CD4-positive, CD25-positive, alpha-beta regulatory T cell (primary cell): ENCODE measurements around the gene ODC1. TPM values are rescaled to one million over a fixed set of nuclear protein-coding genes. Genes with fewer than 3 reads are reported as not detected.
"Not testable (repeated sequence)": the region's sequence is repeated elsewhere in the genome, so short reads cannot be mapped to it uniquely, and the experiment has no call there.

Experiments
- ATAC-seq, 2 donors: fragments of 150-1000 bp; cut with Tn5 transposase; one replicate each; pipeline ENCODE4 v1.10.0; 2021; ENCODE audit warnings: low read depth in 2 of 2, moderate number of reproducible peaks in 2 of 2, moderate library complexity in 1 of 2
- DNase-seq, 3 donors: peaks; one replicate each; pipeline versions ENCODE4 v3.0.0 to v3.0.0-alpha.2; 2012 to 2022; ENCODE audit warnings: mixed read lengths in 1 of 3
- H3K27ac ChIP-seq: one replicate; pipeline ENCODE4 v1.7.0; 2013; ENCODE audit warnings: mild to moderate bottlenecking, low read length; ENCODE audit not compliant: insufficient read depth, poor library complexity, severe bottlenecking
- H3K27me3 ChIP-seq: one replicate; pipeline ENCODE4 v1.7.0; 2013; ENCODE audit warnings: low read length; ENCODE audit not compliant: control insufficient read depth, insufficient read depth
- H3K36me3 ChIP-seq: one replicate; pipeline ENCODE4 v1.7.0; 2013; ENCODE audit warnings: mild to moderate bottlenecking, low read length, moderate library complexity; ENCODE audit not compliant: control insufficient read depth, insufficient read depth
- H3K4me1 ChIP-seq: 2 replicates; pipeline ENCODE4 v1.7.0; 2013; ENCODE audit warnings: mild to moderate bottlenecking, low read length; ENCODE audit not compliant: insufficient read depth, control insufficient read depth, poor library complexity, severe bottlenecking
- H3K4me3 ChIP-seq: one replicate; pipeline ENCODE4 v1.7.0; 2013; ENCODE audit warnings: low read depth, mild to moderate bottlenecking, low read length, moderate library complexity
- H3K9me3 ChIP-seq, 2 experiments: 1 replicate in 1 of 2; 2 replicates in 1 of 2; pipeline ENCODE4 v1.7.0; 2013; ENCODE audit warnings: low read length in 2 of 2, mild to moderate bottlenecking in 1 of 2, moderate library complexity in 1 of 2; ENCODE audit not compliant: control insufficient read depth in 2 of 2
- H3K27ac Mint-ChIP-seq, 3 donors: one replicate each; pipeline ENCODE4 v1.8.0; 2020 to 2022; ENCODE audit warnings: mild to moderate bottlenecking in 3 of 3, mixed read lengths in 3 of 3, moderate library complexity in 2 of 3
- H3K27me3 Mint-ChIP-seq: one replicate; pipeline ENCODE4 v1.8.0; 2022; ENCODE audit warnings: mild to moderate bottlenecking, mixed read lengths
- H3K36me3 Mint-ChIP-seq: one replicate; pipeline ENCODE4 v1.8.0; 2020; ENCODE audit warnings: mixed read lengths
- H3K4me1 Mint-ChIP-seq, 4 donors: one replicate each; pipeline ENCODE4 v1.8.0; 2020 to 2022; ENCODE audit warnings: mixed read lengths in 4 of 4, mild to moderate bottlenecking in 1 of 4
- H3K4me3 Mint-ChIP-seq, 4 donors: one replicate each; pipeline ENCODE4 v1.8.0; 2020 to 2022; ENCODE audit warnings: mild to moderate bottlenecking in 4 of 4, mixed read lengths in 4 of 4, moderate library complexity in 3 of 4
- H3K9me3 Mint-ChIP-seq, 7 donors: one replicate each; pipeline ENCODE4 v1.8.0; 2020 to 2022; ENCODE audit warnings: mixed read lengths in 7 of 7, mild to moderate bottlenecking in 3 of 7, moderate library complexity in 2 of 7
- polyA plus RNA-seq, 4 donors: library from polyadenylated mRNA; unstranded; fragments of 300-500 nt; fragmentation: Illumina TruSeq; gene quantifications; one replicate each; pipeline ENCODE4 v1.2.3, GENCODE V29; 2021
- total RNA-seq: library from RNA; stranded (reverse); gene quantifications from one replicate; pipeline ENCODE4 v1.2.3, GENCODE V29; 2022

The ODC1 gene
- total and polyA plus RNA-seq, 5 donors from 2014 or later = 74.1 to 113 (median 102) TPM

- ATAC-seq (no peak), DNase-seq (no peak)
- Histone ChIP-seq H3K4me3 (no peak overlapping the region), H3K27me3 (no peaks in the 10 kb centered on the region), H3K27ac (no peak overlapping the region), H3K36me3 (no peaks in the 10 kb centered on the region), H3K9me3 (no peaks in the 10 kb centered on the region), H3K4me1 (peaks cover 35% of the 10 kb centered on the region)
- no peaks in the 10 kb centered on the region for H3K27me3 Mint-ChIP-seq
- H3K4me1 Mint-ChIP-seq = peaks cover 4 to 50% (median 28%) of the 10 kb centered on the region in 4 donors
- no peaks in the 10 kb centered on the region for H3K9me3 Mint-ChIP-seq
- H3K36me3 Mint-ChIP-seq = no peaks in the 10 kb centered on the region
- H3K27ac Mint-ChIP-seq = peak overlapping the region in 2 of 3 donors; percentile 71 to 86
- H3K4me3 Mint-ChIP-seq = peak overlapping the region; percentile 83 to 88 (median 84)
Observed at GRCh38 chr2:10449838-10450691, 1.9 kb upstream of the ODC1 start.

DNA sequence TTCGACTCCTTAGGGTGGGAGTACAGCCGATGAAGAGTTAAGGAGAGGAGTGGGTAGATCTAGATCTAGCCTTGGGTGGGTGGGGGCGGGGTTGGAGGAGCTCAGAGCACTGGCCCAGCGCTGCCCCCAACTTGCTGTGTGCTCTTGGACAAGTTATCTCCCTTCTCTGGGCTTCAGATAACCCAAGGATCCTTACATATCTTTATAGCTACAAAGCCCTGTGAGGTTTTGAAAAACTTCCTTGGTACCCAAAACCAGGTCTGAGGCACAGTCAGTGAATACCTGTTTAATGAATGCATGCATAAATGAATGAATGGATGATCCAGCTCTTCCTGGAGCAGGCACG, 1.3 kb upstream of the ODC1 start:
- Mint-ChIP-seq H3K9me3 (no peaks in the 10 kb centered on the region), H3K36me3 (peaks cover 5% of the 10 kb centered on the region), H3K4me1 (peaks cover 4 to 56% (median 33%) of the 10 kb centered on the region in 4 donors), H3K27ac (peak overlapping the region; percentile 86 to 97 (median 92)), H3K27me3 (no peaks in the 10 kb centered on the region), H3K4me3 (peak overlapping the region; percentile 83 to 88 (median 84))
- Histone ChIP-seq H3K27ac (peak overlapping the region; percentile 96), H3K36me3 (peaks cover 3% of the 10 kb centered on the region), H3K4me1 (peaks cover 35% of the 10 kb centered on the region), H3K27me3 (no peaks in the 10 kb centered on the region), H3K9me3 (no peaks in the 10 kb centered on the region), H3K4me3 (peak overlapping the region; percentile 65)
- ATAC-seq (no peak), DNase-seq (no peak)

DNA sequence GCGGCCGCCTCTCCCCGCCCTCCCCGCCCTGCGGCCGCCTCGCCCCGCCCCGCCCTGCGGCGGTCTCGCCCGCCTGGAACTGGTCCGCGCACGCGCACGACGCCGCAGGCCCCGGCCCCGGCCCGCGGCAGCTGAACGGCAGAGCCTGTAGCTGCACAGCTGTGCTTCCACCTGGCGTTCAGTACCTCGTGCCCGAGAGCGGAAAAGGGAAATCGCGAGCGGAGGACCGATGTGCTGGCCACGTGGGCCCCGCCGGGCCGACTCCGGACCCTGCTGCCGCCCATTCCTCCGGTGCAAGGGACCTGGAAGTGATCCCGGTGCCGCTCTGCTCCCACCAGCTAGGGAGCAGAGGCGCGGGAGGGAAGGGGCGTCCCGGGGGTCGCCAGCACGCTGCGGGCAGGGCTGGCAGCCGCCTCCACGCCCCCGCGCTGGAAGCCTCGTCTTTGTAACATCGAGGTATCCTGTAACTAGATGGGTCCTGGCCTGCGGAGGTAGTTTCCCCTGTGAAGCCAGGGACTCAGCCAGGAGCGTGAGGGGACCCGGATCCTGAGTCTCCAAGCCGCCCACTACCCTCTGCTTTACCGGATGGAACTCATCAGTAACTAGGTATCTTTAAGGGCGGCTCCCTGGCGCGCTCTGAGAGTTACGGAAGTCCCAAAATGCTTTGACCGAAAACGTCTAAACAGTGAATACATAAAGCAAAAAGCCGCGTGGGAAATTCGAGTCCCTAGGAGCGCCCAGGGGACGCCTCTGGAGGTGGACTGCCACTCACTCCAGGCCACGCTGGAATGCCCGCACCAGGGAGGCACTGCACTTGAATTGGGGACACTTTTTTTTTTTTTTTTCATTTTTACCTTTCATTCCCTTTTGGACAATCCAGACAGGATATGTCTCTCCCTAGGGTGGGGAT, 704 bp upstream of the ODC1 start:
- H3K27me3 ChIP-seq = no peaks in the 10 kb centered on the region
- peaks cover 7% of the 10 kb centered on the region for H3K36me3 Mint-ChIP-seq
- H3K27ac Mint-ChIP-seq = peak overlapping the region; percentile 86 to 97 (median 92)
- peak; percentile 69 to 71 for ATAC-seq
- no peaks in the 10 kb centered on the region for H3K9me3 ChIP-seq
- H3K27ac ChIP-seq = peak overlapping the region; percentile 96
- H3K27me3 Mint-ChIP-seq = no peaks in the 10 kb centered on the region
- H3K36me3 ChIP-seq = peaks cover 9% of the 10 kb centered on the region
- DNase-seq = peak; percentile 87 to 96 (median 94)
- H3K4me1 ChIP-seq = peaks cover 35% of the 10 kb centered on the region
- H3K4me3 Mint-ChIP-seq = peak overlapping the region; percentile 83 to 88 (median 84)
- no peaks in the 10 kb centered on the region for H3K9me3 Mint-ChIP-seq
- H3K4me1 Mint-ChIP-seq = peaks cover 4 to 57% (median 35%) of the 10 kb centered on the region in 4 donors
- peak overlapping the region; percentile 65 for H3K4me3 ChIP-seq

GRCh38 chr2:10447300-10447894, 730 bp downstream of the ODC1 start:
- Mint-ChIP-seq H3K27ac (peak overlapping the region; percentile 51 to 91 (median 77)), H3K4me3 (peak overlapping the region; percentile 84 to 95 (median 89)), H3K9me3 (no peaks in the 10 kb centered on the region), H3K27me3 (no peaks in the 10 kb centered on the region), H3K36me3 (peaks cover 16% of the 10 kb centered on the region), H3K4me1 (peaks cover 4 to 56% (median 38%) of the 10 kb centered on the region in 4 donors)
- ATAC-seq = peak in 1 of 2 donors; percentile 1
- Histone ChIP-seq H3K36me3 (peaks cover 24% of the 10 kb centered on the region), H3K4me1 (peaks cover 35% of the 10 kb centered on the region), H3K27me3 (no peaks in the 10 kb centered on the region), H3K9me3 (no peaks in the 10 kb centered on the region), H3K27ac (peak overlapping the region; percentile 88), H3K4me3 (peak overlapping the region; percentile 85)
- DNase-seq = peak in 2 of 3 donors; percentile 48 to 76

- H3K27me3 ChIP-seq = no peaks in the 10 kb centered on the region
- ATAC-seq (no peak), DNase-seq (no peak)
- H3K27ac ChIP-seq = peak overlapping the region; percentile 88
- peaks cover 35% of the 10 kb centered on the region for H3K4me1 ChIP-seq
- H3K9me3 ChIP-seq = no peaks in the 10 kb centered on the region
- Mint-ChIP-seq H3K4me3 (peak overlapping the region; percentile 84 to 95 (median 89)), H3K27ac (peak overlapping the region in 2 of 3 donors; percentile 26 to 51), H3K4me1 (peaks cover 4 to 56% (median 41%) of the 10 kb centered on the region in 4 donors), H3K27me3 (no peaks in the 10 kb centered on the region), H3K36me3 (peaks cover 24% of the 10 kb centered on the region), H3K9me3 (no peaks in the 10 kb centered on the region)
- H3K4me3 ChIP-seq = peak overlapping the region; percentile 85
- peaks cover 31% of the 10 kb centered on the region for H3K36me3 ChIP-seq
Observed at GRCh38 chr2:10446631-10447030, 1.5 kb downstream of the ODC1 start.

DNA sequence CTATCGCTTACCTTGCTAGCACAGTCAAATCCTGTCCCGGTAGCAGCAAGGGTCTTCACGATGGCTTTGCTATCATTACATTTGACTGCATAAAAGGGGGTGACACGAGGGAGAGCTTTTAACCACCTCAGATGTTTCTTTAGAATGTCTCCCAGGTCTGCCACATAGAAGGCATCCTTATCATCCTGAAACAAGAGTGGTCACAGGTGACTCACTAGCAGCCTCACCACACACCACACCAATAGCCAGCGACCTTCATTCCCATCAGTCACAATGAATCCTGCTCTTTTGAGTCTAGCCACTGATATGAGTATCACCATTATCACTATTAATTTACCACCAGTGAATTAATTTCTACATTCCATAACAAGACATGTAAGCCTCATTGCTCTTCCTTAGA, 3.7 kb downstream of the ODC1 start:
- Mint-ChIP-seq H3K4me3 (peak overlapping the region in 3 of 4 donors; percentile 2 to 84 (median 23)), H3K27ac (peak overlapping the region in 1 of 3 donors; percentile 84), H3K27me3 (no peaks in the 10 kb centered on the region), H3K36me3 (peaks cover 30% of the 10 kb centered on the region), H3K4me1 (peaks cover 4 to 41% (median 33%) of the 10 kb centered on the region in 4 donors), H3K9me3 (no peaks in the 10 kb centered on the region)
- Histone ChIP-seq H3K27ac (peak overlapping the region; percentile 41), H3K27me3 (no peaks in the 10 kb centered on the region), H3K36me3 (peaks cover 53% of the 10 kb centered on the region), H3K9me3 (no peaks in the 10 kb centered on the region), H3K4me3 (no peak overlapping the region), H3K4me1 (peaks cover 31% of the 10 kb centered on the region)
- DNase-seq = no peak
- no peak for ATAC-seq

DNA sequence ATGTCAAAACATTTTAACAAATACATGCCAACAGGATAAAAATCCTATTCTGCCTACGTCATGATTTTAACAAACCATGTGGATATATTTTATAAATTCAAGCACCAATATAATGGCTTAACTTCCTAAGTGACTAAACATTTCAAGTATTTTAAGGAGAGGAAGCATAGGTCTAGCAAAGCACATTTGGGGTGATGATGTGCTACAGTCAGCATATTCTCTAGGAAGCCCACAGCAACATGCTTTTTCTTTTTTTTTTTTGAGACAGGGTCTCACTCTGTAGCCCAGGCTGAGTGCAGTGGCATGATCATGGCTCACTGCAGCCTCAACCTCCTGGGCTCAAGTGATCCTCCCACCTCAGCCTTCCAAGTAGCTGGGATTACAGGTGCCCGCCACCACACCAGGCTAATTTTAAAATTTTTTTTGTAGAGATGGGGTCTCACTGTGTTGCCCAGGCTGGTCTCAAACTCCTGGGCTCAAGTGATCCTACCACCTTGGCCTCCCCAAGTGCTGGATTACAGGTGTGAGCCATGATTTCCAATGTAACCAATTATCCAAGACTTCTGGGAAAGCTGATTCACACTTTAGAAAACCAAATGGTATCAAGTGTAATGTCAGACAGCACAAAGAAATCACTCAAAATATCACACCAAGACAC, 5.5 kb downstream of the ODC1 start:
- not testable (repeated sequence) for ATAC-seq, H3K27me3 ChIP-seq, H3K27ac Mint-ChIP-seq, H3K4me3 ChIP-seq, H3K27ac ChIP-seq, H3K9me3 ChIP-seq, H3K27me3 Mint-ChIP-seq, DNase-seq, H3K9me3 Mint-ChIP-seq
- H3K4me1 ChIP-seq = peaks cover 22% of the 10 kb centered on the region
- Mint-ChIP-seq H3K4me3 (peak overlapping the region in 1 of 4 donors; percentile 31), H3K4me1 (peaks cover 0 to 35% (median 30%) of the 10 kb centered on the region in 4 donors), H3K36me3 (peaks cover 30% of the 10 kb centered on the region)
- peaks cover 58% of the 10 kb centered on the region for H3K36me3 ChIP-seq
